Trophoblast cell (in vitro differentiated cells and primary cell): ENCODE results near the gene ACY1.
A peak's percentile ranks its signal among the peaks of the same experiment; 100 is the strongest.

Experiments
- DNase-seq, 2 donors: peaks; one replicate each; pipeline ENCODE4 v3.0.0-alpha.2; 2016
- H2AFZ ChIP-seq: 2 replicates; pipeline ENCODE4 v1.6.1; 2013; ENCODE audit warnings: low read length, moderate library complexity, mild to moderate bottlenecking; ENCODE audit not compliant: insufficient read depth, poor library complexity
- H2AK5ac ChIP-seq: 2 replicates; pipeline ENCODE4 v1.6.1; 2013; ENCODE audit warnings: mild to moderate bottlenecking, low read length
- H2BK120ac ChIP-seq: 2 replicates; pipeline ENCODE4 v1.6.1; 2013; ENCODE audit warnings: low read length, mild to moderate bottlenecking, moderate library complexity; ENCODE audit not compliant: insufficient read depth, poor library complexity
- H2BK12ac ChIP-seq: 2 replicates; pipeline ENCODE4 v1.6.1; 2013; ENCODE audit warnings: mild to moderate bottlenecking, low read length, moderate library complexity
- H2BK5ac ChIP-seq: 2 replicates; pipeline ENCODE4 v1.6.1; 2013; ENCODE audit warnings: low read length, low read depth, moderate library complexity, mild to moderate bottlenecking; ENCODE audit not compliant: poor library complexity
- H3K14ac ChIP-seq: 2 replicates; pipeline ENCODE4 v1.6.1; 2013; ENCODE audit warnings: mild to moderate bottlenecking, low read length
- H3K18ac ChIP-seq: 2 replicates; pipeline ENCODE4 v1.6.1; 2013; ENCODE audit warnings: mild to moderate bottlenecking, low read length
- H3K23ac ChIP-seq: 2 replicates; pipeline ENCODE4 v1.6.1; 2013; ENCODE audit warnings: low read length
- H3K27ac ChIP-seq: 2 replicates; pipeline ENCODE4 v1.5.1; 2013; ENCODE audit warnings: low read depth, mild to moderate bottlenecking, inconsistent platforms, low read length, moderate library complexity
- H3K27me3 ChIP-seq: 2 replicates; pipeline ENCODE4 v1.6.1; 2013; ENCODE audit warnings: inconsistent platforms, mild to moderate bottlenecking, low read length, moderate library complexity; ENCODE audit not compliant: insufficient read depth
- H3K36me3 ChIP-seq, 2 experiments: 1 replicate in 1 of 2; 2 replicates in 1 of 2; pipeline ENCODE4 v1.6.1; 2013; ENCODE audit warnings: low read length in 2 of 2, mild to moderate bottlenecking in 2 of 2, moderate library complexity in 1 of 2; ENCODE audit not compliant: insufficient read depth in 2 of 2, control insufficient read depth in 1 of 2
- H3K4ac ChIP-seq: 2 replicates; pipeline ENCODE4 v1.6.1; 2013; ENCODE audit warnings: low read depth, mild to moderate bottlenecking, low read length, moderate library complexity
- H3K4me1 ChIP-seq, 2 experiments: 1 replicate in 1 of 2; 2 replicates in 1 of 2; pipeline ENCODE4 v1.6.1; 2013; ENCODE audit warnings: low read length in 2 of 2, mild to moderate bottlenecking in 2 of 2, moderate library complexity in 1 of 2; ENCODE audit not compliant: insufficient read depth in 2 of 2, control insufficient read depth in 1 of 2
- H3K4me2 ChIP-seq: 2 replicates; pipeline ENCODE4 v1.6.1; 2013; ENCODE audit warnings: inconsistent platforms, mild to moderate bottlenecking, low read length, moderate library complexity
- H3K4me3 ChIP-seq: 2 replicates; pipeline ENCODE4 v1.5.1; 2013; ENCODE audit warnings: mild to moderate bottlenecking, low read depth, low read length, inconsistent platforms
- H3K79me1 ChIP-seq: one replicate; pipeline ENCODE4 v1.6.1; 2013; ENCODE audit warnings: low read length
- H3K79me2 ChIP-seq: 2 replicates; pipeline ENCODE4 v1.6.1; 2013; ENCODE audit warnings: low read length, mild to moderate bottlenecking; ENCODE audit not compliant: control insufficient read depth, insufficient read depth, poor library complexity
- H3K9ac ChIP-seq: 2 replicates; pipeline ENCODE4 v1.6.1; 2013; ENCODE audit warnings: mild to moderate bottlenecking, low read length
- H3K9me3 ChIP-seq: 2 replicates; pipeline ENCODE4 v1.6.1; 2013; ENCODE audit warnings: low read depth, mild to moderate bottlenecking, control low read depth, inconsistent platforms, low read length; ENCODE audit not compliant: insufficient read depth
- H4K12ac ChIP-seq: 2 replicates; pipeline ENCODE4 v1.6.1; 2013; ENCODE audit warnings: low read depth, mild to moderate bottlenecking, low read length, moderate library complexity
- H4K8ac ChIP-seq: 2 replicates; pipeline ENCODE4 v1.6.1; 2013; ENCODE audit warnings: low read depth, mild to moderate bottlenecking, low read length, moderate library complexity
- H4K91ac ChIP-seq: one replicate; pipeline ENCODE4 v1.6.1; 2013; ENCODE audit warnings: low read depth, mild to moderate bottlenecking, low read length, moderate library complexity
- WGBS: extraction: QIAGEN DNeasy Blood & Tissue Kit; methylation state at CpG from one replicate; pipeline ENCODE4 v1.1.7; 2013; ENCODE audit warnings: missing lambda C conversion rate; ENCODE audit not compliant: insufficient read length, insufficient coverage; ENCODE audit errors: extremely low coverage; 5-methylcytosine and 5-hydroxymethylcytosine counted together

The ACY1 gene

GRCh38 chr3:51970606-51971300 is 12.6 kb upstream of the ACY1 start:
- Histone ChIP-seq H3K79me1 (peaks cover 27% of the 10 kb centered on the region), H3K18ac (no peak overlapping the region), H3K27ac (no peak overlapping the region), H3K9me3 (no peaks in the 10 kb centered on the region), H3K4ac (no peak overlapping the region), H2BK120ac (no peak overlapping the region), H3K79me2 (peaks cover 14% of the 10 kb centered on the region), H3K4me1 (peaks cover 27 to 40% of the 10 kb centered on the region in 2 experiments), H4K12ac (no peak overlapping the region), H4K8ac (no peak overlapping the region), H3K4me2 (no peak overlapping the region), H2AFZ (no peak overlapping the region), H3K27me3 (no peaks in the 10 kb centered on the region), H4K91ac (no peak overlapping the region), H2AK5ac (no peak overlapping the region), H3K36me3 (no peaks in the 10 kb centered on the region), H3K23ac (no peak overlapping the region), H3K4me3 (no peak overlapping the region), H3K9ac (no peak overlapping the region), H2BK12ac (no peak overlapping the region), H2BK5ac (no peak overlapping the region), H3K14ac (no peak overlapping the region)
- no peak for DNase-seq
- WGBS, result no CpG with 5 or more reads among the region's 6 CpGs

DNA sequence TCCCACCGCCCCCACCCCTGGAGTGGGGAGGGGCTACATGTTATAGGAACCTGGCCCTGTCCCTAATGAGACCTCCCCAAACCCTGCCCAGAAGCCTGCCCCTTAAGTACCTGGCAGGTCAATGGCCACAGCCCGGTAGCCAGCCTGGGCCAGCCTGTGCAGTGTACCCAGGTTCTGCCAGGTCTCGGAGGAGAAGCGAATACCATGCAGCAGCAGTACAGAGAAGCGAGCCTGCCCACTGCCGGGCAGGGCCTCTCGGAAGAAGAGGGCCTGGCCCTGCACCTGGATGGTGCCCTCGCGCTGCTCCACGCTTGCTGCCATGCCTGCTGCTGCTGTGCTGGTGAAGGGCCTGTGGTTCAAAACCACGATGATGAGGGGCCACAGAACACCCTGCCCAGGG is 12.0 kb upstream of the ACY1 start:
- Histone ChIP-seq H3K4ac (no peak overlapping the region), H2BK12ac (no peak overlapping the region), H3K14ac (no peak overlapping the region), H2BK5ac (no peak overlapping the region), H2AK5ac (no peak overlapping the region), H2AFZ (no peak overlapping the region), H3K27me3 (no peaks in the 10 kb centered on the region), H3K9me3 (no peaks in the 10 kb centered on the region), H4K91ac (no peak overlapping the region), H3K4me3 (no peak overlapping the region), H3K4me2 (no peak overlapping the region), H4K12ac (no peak overlapping the region), H3K23ac (no peak overlapping the region), H2BK120ac (no peak overlapping the region), H3K79me1 (peaks cover 27% of the 10 kb centered on the region), H3K79me2 (peaks cover 14% of the 10 kb centered on the region), H3K27ac (no peak overlapping the region), H3K36me3 (no peaks in the 10 kb centered on the region), H3K4me1 (peaks cover 28 to 36% of the 10 kb centered on the region in 2 experiments), H4K8ac (no peak overlapping the region), H3K18ac (no peak overlapping the region), H3K9ac (no peak overlapping the region)
- DNase-seq, result no peak
- no CpG with 5 or more reads among the region's 11 CpGs for WGBS

- H2BK120ac ChIP-seq, result peak overlapping the region; percentile 70
- peak overlapping the region; percentile 54 for H3K14ac ChIP-seq
- H2BK5ac ChIP-seq, result no peak overlapping the region
- peak overlapping the region; percentile 10 for H2AK5ac ChIP-seq
- H3K4me1 ChIP-seq, result peaks cover 15 to 19% of the 10 kb centered on the region in 2 experiments
- peak overlapping the region; percentile 67 for H3K4me3 ChIP-seq
- H3K27me3 ChIP-seq, result no peaks in the 10 kb centered on the region
- peaks cover 4% of the 10 kb centered on the region for H3K79me2 ChIP-seq
- H4K91ac ChIP-seq, result peak overlapping the region; percentile 26
- peak overlapping the region; percentile 24 for H3K9ac ChIP-seq
- H3K23ac ChIP-seq, result no peak overlapping the region
- H2AFZ ChIP-seq, result peak overlapping the region; percentile 59
- H3K36me3 ChIP-seq, result no peaks in the 10 kb centered on the region
- peak overlapping the region; percentile 51 for H4K8ac ChIP-seq
- no CpG with 5 or more reads among the region's 30 CpGs for WGBS
- H3K27ac ChIP-seq, result no peak overlapping the region
- H3K4me2 ChIP-seq, result peak overlapping the region; percentile 79
- peaks cover 13% of the 10 kb centered on the region for H3K79me1 ChIP-seq
- no peak for DNase-seq
- H3K4ac ChIP-seq, result no peak overlapping the region
- H2BK12ac ChIP-seq, result peak overlapping the region; percentile 9
- H4K12ac ChIP-seq, result peak overlapping the region; percentile 62
- H3K9me3 ChIP-seq, result no peaks in the 10 kb centered on the region
- peak overlapping the region; percentile 20 for H3K18ac ChIP-seq
Measured at GRCh38 chr3:51974277-51974962, 8.9 kb upstream of the ACY1 start.

GRCh38 chr3:51974963-51975851 is 8.1 kb upstream of the ACY1 start, which contains the start of gene ABHD14A:
ABHD14A (plus strand) TSS chr3:51975064; CDS start chr3:51975136, 72 bp downstream.
- H3K9ac ChIP-seq, result peak within 1 kb of the TSS; percentile 36
- H3K36me3 ChIP-seq, result no peaks in the 10 kb centered on the region
- H3K9me3 ChIP-seq, result peaks cover 1% of the 10 kb centered on the region
- H3K4me1 ChIP-seq, result peaks cover 15 to 19% of the 10 kb centered on the region in 2 experiments
- H4K12ac ChIP-seq, result peak within 1 kb of the TSS; percentile 62
- no peak within 1 kb of the TSS for H3K4ac ChIP-seq
- no CpG with 5 or more reads among the region's 63 CpGs for WGBS
- H2BK12ac ChIP-seq, result peak within 1 kb of the TSS; percentile 9
- peak within 1 kb of the TSS; percentile 54 for H3K14ac ChIP-seq
- peak within 1 kb of the TSS; percentile 26 for H4K91ac ChIP-seq
- no peak within 1 kb of the TSS for H2BK5ac ChIP-seq
- H3K4me3 ChIP-seq, result peak within 1 kb of the TSS; percentile 67
- peaks cover 13% of the 10 kb centered on the region for H3K79me1 ChIP-seq
- peak within 1 kb of the TSS; percentile 79 for H3K4me2 ChIP-seq
- peak within 1 kb of the TSS; percentile 20 for H3K18ac ChIP-seq
- peak within 1 kb of the TSS; percentile 51 for H4K8ac ChIP-seq
- H3K27me3 ChIP-seq, result no peaks in the 10 kb centered on the region
- peak within 1 kb of the TSS; percentile 59 for H2AFZ ChIP-seq
- peak within 1 kb of the TSS; percentile 70 for H2BK120ac ChIP-seq
- no peak within 1 kb of the TSS for H3K27ac ChIP-seq
- no peak within 1 kb of the TSS for H3K23ac ChIP-seq
- DNase-seq, result peak; percentile 63 to 78
- H2AK5ac ChIP-seq, result peak within 1 kb of the TSS; percentile 10
- peaks cover 4% of the 10 kb centered on the region for H3K79me2 ChIP-seq
